Effector CD4-positive, alpha-beta T cell (primary cell): ENCODE data around the gene POU3F3.

ENCODE experiments used
- DNase-seq: peaks from one replicate; pipeline ENCODE4 v3.0.0-alpha.2; 2020

POU3F3 gene

GRCh38 chr2:104847586-104848160 is 6.2 kb upstream of the POU3F3 start:
- no peak for DNase-seq

GRCh38 chr2:104848526-104848925 is 5.4 kb upstream of the POU3F3 start:
- no peak for DNase-seq

DNA sequence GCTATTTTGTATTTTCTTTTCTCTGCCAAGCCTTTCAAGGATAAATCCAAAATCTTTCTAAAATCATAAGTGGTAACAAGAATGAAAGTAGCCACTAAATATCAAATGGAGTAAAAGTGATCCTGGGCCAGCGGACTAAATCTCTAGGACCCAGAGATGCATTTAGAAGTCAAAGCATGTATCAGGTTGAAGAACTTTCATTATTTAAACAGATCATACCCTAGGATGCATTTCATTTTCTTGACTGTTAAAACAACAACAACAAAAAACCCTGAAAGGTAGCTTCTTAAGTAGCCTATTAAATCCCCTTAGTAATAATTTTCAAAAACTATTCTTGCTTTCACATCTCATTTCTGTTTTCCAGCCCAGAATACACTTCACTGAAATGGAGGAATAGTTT is 4.8 kb upstream of the POU3F3 start:
- DNase-seq = no peak

GRCh38 chr2:104849618-104850141 is 4.2 kb upstream of the POU3F3 start:
- DNase-seq = peak; percentile 24

GRCh38 chr2:104850361-104851290 is 3.3 kb upstream of the POU3F3 start:
- no peak for DNase-seq

GRCh38 chr2:104851291-104852089 is 2.4 kb upstream of the POU3F3 start:
- DNase-seq = no peak

GRCh38 chr2:104852090-104852666 is 1.7 kb upstream of the POU3F3 start:
- DNase-seq = no peak

DNA sequence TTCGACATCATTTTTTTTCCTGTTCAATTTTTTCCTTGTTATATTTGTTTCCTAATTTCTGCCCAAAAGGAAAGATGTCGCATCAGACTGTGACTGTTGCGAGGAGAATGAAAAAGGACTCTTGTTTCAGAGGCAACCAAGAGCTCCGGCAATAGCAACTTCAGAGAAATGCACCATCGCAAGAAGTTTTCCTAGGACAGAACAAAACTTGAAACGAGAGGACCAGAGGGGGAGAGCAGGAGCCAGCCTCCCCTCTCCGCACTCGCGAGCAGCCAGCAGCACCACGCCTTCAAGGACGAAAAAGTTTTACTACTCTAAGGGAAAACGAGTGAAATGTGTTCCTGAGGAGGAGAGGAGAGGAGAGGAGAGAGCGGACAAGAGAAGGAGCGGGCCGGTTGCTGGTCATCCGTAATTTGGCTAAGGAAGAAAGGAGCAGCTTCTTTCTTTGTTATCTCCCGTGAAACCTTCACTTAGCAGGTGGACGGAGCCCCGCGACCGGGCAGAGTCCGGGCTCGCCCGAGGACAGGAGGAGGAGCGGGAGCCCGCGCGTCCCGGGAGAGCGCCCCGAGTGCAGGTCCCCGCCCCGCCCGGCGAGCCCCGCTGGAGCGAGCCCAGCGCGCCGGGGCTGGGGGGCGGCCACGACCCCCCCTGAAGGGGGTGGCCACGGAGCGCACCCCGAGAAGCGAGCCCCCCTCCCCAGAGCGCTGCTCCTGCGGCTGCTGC is 744 bp downstream of the POU3F3 start:
- no peak for DNase-seq

DNA sequence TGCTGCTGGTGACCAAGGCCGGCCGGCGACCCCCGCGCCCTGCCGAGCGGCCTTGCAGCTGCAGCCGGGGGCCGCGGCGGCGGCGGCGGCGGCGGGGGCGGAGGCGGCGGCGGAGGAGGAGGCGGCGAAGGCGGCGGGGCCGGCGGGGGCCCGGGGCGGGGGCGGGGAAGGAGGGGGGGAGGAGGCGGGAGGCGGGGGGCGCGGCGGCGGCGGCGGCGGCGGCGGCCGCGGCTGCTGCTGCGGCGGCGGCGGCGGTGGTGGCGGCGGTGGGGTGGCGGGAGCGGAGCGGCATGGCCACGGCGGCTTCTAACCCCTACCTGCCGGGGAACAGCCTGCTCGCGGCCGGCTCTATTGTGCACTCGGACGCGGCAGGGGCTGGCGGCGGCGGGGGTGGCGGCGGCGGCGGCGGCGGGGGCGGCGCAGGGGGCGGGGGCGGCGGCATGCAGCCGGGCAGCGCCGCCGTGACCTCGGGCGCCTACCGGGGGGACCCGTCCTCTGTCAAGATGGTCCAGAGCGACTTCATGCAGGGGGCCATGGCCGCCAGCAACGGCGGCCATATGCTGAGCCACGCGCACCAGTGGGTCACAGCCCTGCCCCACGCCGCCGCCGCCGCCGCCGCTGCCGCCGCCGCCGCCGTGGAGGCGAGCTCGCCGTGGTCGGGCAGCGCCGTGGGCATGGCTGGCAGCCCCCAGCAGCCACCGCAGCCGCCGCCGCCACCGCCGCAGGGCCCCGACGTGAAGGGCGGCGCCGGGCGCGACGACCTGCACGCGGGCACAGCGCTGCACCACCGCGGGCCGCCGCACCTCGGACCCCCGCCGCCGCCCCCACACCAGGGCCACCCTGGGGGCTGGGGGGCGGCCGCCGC is 1.5 kb downstream of the POU3F3 start:
- DNase-seq = no peak

- no peak for DNase-seq
Observed at GRCh38 chr2:104856086-104856972, 2.4 kb downstream of the POU3F3 start.

- DNase-seq = no peak
Observed at GRCh38 chr2:104856973-104857261, 3.0 kb downstream of the POU3F3 start.

GRCh38 chr2:104857262-104858005 is 3.5 kb downstream of the POU3F3 start:
- no peak for DNase-seq

GRCh38 chr2:104858006-104858978 is 4.4 kb downstream of the POU3F3 start:
- DNase-seq = no peak

- DNase-seq = no peak
Observed at GRCh38 chr2:104859291-104859765, 5.4 kb downstream of the POU3F3 start.

- no peak for DNase-seq
Observed at GRCh38 chr2:104859766-104860450, 6.0 kb downstream of the POU3F3 start.

DNA sequence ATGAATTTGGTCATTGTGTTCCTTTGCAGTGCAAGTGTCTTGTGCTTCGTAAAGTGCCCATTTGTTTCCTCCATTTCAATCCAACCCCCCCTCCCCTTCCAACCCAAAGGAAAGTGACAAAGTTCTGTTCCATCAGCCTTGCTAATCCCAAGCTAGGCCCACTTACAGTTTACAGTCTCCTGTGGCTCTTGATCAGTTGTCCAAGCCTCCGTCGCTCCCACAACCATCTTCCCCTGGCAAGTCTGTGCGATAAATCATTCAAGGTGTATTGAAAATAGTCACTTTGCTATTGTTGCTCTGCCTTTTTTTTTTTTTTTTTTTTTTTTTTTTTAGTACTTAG is 6.5 kb downstream of the POU3F3 start:
- DNase-seq = no peak

- DNase-seq = no peak
Observed at GRCh38 chr2:104861351-104862057, 7.6 kb downstream of the POU3F3 start.
